Fibroblast of pulmonary artery (primary cell): Measurements from ENCODE around the gene FOXF1.

Experiments
- DNase-seq: peaks from one replicate; pipeline ENCODE4 v3.0.0-alpha.2; 2010; ENCODE audit warnings: low read depth
- H3K4me3 ChIP-seq: replicated peaks from 2 replicates; pipeline ENCODE4 v1.5.1; 2011; ENCODE audit warnings: low read depth, mild to moderate bottlenecking, control low read depth, low read length, moderate library complexity
- TF ChIP-seq, protein P1 (sequence below): IDR thresholded peaks from 2 replicates; pipeline ENCODE4 v1.5.1; 2011; ENCODE audit warnings: mild to moderate bottlenecking, control low read depth, low read length, inconsistent platforms; ENCODE audit errors: missing control alignments

FOXF1 gene

DNA sequence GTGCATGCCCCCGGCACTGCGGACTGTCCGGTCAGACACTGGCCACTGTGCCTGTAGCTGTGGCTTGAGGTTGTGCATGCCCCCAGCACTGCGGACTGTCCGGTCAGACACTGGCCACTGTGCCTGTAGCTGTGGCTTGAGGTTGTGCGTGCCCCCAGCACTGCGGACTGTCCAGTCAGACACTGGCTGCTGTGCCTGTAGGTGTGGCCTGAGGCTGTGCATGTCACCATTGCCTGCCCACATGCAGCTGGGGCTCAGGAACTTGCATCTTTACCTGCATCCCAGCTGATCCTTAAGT is 39.5 kb downstream of the FOXF1 start:
- no peak overlapping the region for H3K4me3 ChIP-seq
- TF ChIP-seq, protein P1, sequence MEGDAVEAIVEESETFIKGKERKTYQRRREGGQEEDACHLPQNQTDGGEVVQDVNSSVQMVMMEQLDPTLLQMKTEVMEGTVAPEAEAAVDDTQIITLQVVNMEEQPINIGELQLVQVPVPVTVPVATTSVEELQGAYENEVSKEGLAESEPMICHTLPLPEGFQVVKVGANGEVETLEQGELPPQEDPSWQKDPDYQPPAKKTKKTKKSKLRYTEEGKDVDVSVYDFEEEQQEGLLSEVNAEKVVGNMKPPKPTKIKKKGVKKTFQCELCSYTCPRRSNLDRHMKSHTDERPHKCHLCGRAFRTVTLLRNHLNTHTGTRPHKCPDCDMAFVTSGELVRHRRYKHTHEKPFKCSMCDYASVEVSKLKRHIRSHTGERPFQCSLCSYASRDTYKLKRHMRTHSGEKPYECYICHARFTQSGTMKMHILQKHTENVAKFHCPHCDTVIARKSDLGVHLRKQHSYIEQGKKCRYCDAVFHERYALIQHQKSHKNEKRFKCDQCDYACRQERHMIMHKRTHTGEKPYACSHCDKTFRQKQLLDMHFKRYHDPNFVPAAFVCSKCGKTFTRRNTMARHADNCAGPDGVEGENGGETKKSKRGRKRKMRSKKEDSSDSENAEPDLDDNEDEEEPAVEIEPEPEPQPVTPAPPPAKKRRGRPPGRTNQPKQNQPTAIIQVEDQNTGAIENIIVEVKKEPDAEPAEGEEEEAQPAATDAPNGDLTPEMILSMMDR, result no peak
- DNase-seq, result no peak

DNA sequence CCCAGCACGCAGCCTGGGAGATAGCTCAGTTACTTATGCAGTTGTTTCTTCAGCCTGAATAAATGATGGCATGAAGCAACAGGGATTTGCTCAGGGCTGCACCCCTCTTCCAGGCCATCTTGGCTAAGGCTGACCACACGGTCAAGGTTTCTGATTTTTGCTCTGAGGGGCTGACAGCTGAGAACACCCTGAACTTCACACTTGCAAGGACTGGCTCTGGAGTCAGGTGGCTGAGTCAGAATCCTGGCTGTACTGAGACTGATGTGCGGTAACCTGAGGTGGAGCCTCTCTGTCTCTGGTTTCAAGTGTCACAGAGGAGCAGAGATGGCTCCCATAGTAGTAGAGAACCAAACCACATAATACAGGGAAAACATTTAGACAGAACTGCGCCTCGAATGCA is 40.0 kb downstream of the FOXF1 start:
- DNase-seq, result no peak
- no peak overlapping the region for H3K4me3 ChIP-seq
- TF ChIP-seq, protein P1, result no peak

DNA sequence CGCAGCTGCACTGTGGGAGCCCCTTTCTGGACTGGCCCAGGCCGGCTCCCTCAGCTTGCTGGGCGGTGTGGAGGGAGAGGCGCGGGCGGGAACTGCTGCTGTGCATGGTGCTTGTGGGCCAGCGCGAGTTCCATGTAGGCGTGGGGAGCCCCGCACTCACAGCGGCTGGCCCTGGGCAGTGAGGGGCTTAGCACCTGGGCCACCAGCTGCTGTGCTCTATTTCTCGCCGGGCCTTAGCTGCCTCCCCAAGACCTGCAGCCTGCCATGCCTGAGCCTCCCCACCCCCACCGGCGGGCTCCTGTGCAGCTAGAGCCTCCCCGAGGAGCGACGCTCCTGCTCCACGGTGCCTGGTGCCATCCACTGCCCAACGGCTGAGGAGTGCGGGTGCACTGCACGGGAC is 43.0 kb downstream of the FOXF1 start:
- TF ChIP-seq, protein P1, result no peak
- H3K4me3 ChIP-seq, result no peak overlapping the region
- DNase-seq, result no peak

DNA sequence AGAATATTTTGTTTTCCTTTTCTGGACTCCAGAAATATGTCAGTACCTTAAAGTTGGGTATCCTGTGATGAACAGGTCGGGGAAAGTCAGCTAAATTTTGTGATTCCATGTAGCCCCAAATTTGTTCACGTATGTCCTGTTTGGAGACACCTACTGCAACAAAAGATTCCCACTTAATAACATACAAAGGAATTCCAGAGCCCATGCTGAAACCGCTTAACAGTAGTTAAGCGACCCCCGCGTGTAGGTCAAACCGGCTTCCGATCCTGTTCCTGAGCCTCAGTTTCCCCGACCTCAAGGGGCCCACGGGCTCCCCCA is 44.2 kb downstream of the FOXF1 start:
- peak overlapping the region; percentile 85 for H3K4me3 ChIP-seq
- no peak for DNase-seq
- TF ChIP-seq, protein P1, result no peak

DNA sequence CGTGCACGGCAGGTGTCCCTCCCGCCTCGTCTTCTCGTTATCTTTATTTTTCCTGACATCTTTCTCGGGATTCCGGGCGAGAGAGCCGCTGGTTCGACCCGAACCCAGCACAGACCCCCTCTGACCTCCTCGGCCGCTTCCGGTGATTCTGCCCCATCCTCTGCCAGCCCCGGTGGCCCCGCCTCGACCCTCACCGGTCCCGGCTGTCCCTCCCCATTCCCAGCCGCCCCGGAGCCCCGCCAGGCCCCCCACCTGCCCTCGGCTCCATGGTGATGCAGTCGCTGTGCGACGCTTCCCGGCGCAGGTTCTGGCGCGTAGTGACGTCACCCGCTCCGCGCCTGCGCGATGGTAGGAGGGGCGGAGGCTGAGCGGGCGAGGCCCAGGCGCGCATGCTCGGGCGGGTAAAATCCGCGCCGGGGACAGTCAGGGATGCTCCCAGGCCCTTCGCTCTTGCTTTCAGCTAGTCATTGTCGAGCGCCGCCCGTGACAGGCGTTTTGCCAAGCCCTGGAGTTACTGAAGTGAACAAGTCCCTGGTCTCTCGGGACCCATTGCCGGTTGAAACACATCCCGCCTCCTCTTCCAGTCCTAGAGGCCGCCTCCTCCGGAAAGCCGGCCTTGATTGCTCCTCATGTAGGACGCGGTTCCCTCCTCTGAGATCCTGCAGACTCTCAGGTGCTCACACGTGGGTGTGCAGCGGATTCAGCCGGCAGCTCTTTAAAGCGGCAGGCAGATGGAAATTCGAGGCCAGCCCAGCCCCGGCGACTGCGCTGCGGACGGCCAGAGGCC is 44.8 kb downstream of the FOXF1 start, which contains the start of gene MTHFSD:
Gene MTHFSD (minus strand): TSS at position 319 of the 787 bp plus-strand sequence. CDS start 51 bp downstream, at position 268.
- DNase-seq, result peak; percentile 94
- H3K4me3 ChIP-seq, result peak within 1 kb of the TSS; percentile 85
- TF ChIP-seq, protein P1, result no peak

DNA sequence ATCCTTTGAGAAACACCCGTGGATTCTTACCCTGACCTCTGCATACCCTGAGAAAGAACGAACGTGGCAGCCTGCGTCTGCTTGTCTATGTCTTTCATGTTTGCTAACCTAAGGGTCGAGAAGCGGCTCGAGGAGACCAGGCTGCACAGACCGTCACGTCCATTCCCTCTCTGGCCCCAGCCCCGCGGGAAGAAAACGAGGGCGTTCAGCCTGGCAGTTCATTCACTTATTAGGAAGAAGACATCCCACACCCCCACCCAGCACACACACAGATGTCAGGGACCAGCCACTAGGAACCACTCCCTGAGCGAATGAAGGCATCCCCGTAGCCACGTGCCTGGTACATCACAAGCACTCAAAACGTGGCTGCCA is 45.4 kb downstream of the FOXF1 start:
- DNase-seq, result no peak
- peak overlapping the region; percentile 85 for H3K4me3 ChIP-seq
- TF ChIP-seq, protein P1, result no peak

DNA sequence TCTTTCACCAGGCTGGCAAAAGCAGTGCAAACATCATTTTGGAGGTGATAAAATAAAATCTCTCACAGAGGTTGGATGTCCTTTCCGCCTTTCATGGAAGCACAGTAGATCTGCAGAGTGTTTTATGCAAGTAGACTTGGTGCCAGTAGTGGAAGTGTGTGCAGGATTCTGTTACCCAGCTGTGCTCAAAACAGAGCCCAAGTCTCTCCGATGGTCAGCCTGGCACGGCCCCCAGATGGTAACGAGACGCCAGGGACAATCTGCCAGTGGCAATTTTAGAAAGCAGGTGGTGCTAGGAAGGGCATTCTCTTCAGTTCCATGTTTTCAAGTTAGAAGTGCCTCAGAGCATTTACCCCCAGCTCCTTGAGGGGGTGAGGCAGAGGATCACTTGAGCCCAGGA is 46.2 kb downstream of the FOXF1 start:
- DNase-seq, result no peak
- no peak overlapping the region for H3K4me3 ChIP-seq
- TF ChIP-seq, protein P1, result no peak
